HL-60/S4 treated with retinoic acid at 250 ng/mL for 4 days and 3 days (cell line): Measurements from ENCODE around the gene RAB22A.

Experiments used
- in situ Hi-C: fragments of 300-500 bp; cut with MboI; formaldehyde crosslinking; loops from 2 replicates; pipeline ENCODE4 v1.7.0; 2022; ENCODE audit warnings: low sequenced_read_pairs

The RAB22A gene

GRCh38 chr20:58300321-58300720 is 9.2 kb upstream of the RAB22A start:
- in situ Hi-C loops: no loop called here

DNA sequence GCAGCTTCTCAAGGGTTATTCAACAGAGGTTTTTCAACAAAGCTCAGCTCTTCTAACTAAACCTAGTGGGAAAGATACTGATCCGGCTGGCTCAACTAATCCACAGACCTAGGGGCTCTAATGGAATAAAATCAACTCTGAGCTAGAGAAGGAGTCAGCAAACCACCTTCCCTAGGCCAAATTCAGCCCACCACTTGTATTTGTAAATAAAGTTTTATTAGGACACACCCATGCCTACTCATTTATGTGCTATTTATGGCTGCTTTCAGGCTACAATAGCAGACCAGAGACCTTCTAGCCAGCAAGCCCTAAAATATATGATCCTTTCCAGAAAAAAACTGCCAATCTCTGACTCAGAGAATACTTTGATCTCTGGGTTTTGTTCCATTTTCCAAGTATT is 6.0 kb upstream of the RAB22A start:
- in situ Hi-C loops: no loop called here

- in situ Hi-C loops: no loop called here
These were observed 4.5 kb upstream of the RAB22A start for GRCh38 chr20:58305061-58305460.

GRCh38 chr20:58306421-58307261 is 2.9 kb upstream of the RAB22A start:
- in situ Hi-C loops: no loop called here

DNA sequence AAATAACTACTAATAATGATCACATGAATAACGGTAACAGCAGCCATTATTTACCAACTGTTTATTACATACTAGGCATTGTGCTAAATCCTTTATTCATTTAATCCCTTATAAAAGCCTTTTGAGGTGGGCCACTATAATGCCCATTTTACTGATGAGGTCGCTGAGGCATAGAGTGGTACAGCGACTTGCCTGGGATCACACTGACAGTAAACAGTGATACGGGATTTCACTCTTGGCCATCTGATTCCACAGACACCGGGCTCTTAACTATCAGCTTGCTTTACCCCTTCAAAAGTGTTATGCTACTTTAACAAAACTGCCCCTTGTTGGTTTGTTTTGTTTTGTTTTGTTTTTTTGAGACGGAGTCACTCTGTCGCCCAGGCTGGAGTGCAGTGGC is 2.2 kb upstream of the RAB22A start:
- in situ Hi-C loops: no loop called here

GRCh38 chr20:58308290-58308679 is 1.2 kb upstream of the RAB22A start:
- in situ Hi-C loops: no loop called here

DNA sequence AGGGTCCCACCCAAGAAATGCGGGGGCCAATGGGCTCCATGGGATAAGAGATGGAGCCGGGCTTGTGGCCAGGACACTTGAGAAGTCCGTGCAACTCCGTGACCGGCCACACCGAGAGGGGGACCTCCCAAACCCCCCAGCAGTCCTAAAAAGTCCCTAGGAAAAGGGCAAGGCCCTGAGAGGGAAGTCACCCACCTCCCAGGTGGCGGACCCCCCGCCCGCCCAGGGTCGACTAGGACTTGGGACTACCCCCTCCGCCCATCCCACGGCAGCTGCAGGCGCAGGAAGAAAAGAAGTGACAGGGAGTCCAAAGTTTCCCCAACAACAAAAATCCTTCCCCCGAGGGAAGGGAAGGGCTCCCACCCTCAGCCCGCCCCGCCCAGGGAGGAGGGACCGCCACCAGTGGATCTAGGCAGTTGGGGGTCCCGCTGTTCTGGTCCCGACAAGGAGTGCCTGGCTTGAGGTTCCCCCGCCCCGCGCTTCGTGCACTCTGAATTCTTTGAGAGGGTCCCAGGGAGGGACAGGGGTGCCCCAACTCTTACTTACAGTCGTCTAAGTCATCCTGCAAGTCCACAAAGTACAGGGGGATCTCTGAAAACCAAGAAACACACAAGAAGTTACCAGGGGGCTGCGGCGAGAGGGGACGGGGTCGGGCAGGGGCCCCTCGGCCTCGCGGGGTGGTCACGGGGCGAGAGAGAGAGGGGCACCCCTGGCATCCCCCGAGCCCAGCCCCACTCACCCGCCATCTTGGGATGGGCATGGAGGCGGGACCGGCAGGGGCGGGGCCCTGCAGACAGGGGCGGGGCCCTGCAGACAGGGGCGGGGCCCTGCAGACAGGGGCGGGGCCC is 611 bp upstream of the RAB22A start:
- in situ Hi-C loops: no loop called here

DNA sequence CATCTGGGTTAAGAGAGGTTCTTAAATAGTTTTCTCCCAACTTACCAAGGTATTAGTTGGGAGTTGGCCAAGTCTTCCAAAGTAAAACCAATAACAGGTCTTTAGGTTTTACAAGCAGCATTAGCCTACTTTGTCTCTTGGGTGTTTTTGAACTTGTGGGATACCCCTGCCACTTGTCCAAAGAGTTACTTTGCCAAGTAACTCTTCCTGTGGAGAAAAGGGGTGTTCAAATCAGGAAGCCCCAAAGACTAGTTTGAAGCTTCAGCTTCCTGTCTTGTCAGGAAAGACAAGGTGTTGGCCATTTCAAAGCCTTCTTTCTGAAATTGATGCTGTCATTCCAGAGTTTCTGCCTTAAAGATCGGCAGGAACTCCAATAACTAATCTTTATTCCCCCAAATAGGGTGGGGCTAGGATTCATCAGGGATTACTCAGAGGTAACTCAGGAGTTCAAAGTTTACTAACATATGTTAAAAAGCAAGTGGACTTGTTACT is 822 bp downstream of the RAB22A start:
- in situ Hi-C loops: no loop called here

GRCh38 chr20:58312836-58313235 is 3.3 kb downstream of the RAB22A start:
- in situ Hi-C loops: no loop called here

- in situ Hi-C loops: no loop called here
These were observed 3.9 kb downstream of the RAB22A start for GRCh38 chr20:58313396-58313795.

DNA sequence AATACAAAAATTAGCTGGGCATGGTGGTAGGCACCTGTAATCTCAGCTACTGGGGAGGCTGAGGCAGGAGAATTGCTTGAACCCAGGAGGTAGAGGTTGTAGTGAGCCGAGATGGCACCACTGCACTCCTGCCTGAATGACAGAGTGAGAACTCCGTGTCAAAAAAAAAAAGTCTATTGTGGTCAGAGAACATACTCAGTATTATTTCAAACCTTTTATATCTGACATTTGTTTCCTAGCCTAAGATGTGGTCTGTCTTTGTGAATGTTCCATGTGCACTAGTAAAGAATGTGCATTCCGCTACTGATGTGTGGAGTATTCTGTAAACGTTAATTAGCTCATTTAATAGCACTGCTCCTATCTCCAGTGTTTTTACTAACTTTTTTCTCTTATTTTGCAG is 11.7 kb downstream of the RAB22A start:
- in situ Hi-C loops: no loop called here

DNA sequence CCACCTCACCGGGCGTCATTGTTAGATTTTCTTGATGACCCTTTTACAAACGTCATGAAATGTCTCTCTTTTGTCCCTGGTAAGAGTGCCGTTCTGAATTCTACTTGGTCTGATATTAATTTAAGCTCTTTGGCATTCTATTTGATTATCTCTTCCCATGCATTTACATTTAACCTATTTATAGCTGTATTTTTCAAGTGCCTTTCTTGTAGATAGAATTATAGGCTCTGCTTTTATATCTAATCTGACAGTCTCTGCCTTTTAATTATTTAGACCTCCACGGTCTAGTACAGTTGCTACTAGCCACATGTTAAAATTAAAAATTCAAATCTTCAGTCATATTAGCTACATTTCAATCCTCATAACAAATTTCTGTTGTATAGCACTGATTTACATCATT is 12.6 kb downstream of the RAB22A start:
- in situ Hi-C loops: no loop called here

GRCh38 chr20:58325912-58326311 is 16.4 kb downstream of the RAB22A start:
- in situ Hi-C loops: no loop called here

GRCh38 chr20:58327211-58327610 is 17.7 kb downstream of the RAB22A start:
- in situ Hi-C loops: no loop called here

DNA sequence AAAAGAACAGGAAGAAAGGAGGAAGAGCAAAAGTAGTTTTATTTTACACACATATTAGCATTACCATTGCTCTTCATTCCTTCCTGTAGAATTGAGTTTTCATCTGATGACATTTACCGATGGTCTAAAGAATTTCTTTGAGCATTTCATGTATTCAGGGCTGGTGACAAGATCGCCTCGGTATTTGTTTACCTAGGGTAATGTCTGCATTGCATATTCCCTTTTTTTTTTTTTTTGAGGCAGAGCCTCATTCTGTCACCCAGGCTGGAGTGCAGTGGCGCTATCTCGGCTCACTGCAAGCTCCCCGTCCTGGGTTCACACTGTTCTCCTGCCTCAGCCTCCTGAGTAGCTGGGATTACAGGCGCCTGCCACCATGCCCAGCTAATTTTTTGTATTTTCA is 19.3 kb downstream of the RAB22A start:
- in situ Hi-C loops: no loop called here

GRCh38 chr20:58329711-58330110 is 20.2 kb downstream of the RAB22A start:
- in situ Hi-C loops: no loop called here

GRCh38 chr20:58330249-58330648 is 20.7 kb downstream of the RAB22A start:
- in situ Hi-C loops: no loop called here

DNA sequence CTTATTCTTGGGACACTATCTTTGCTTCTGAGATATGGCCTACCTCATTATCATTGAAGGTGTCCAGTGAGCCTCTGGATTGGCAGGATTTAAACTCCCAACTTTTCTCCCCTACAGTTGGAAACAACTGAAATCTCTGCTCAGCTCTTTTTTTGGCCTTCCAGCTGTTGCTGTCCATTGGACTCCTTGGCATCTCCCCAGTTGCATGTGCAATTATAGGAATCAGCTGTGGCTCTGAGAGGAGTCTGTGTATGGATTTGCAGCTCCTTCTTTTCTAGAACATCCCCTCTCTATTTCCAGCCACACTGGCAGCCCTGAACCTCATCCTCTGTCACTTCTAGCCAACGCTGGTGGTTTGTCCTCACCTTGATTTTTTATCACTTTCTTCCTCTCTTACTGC is 21.2 kb downstream of the RAB22A start:
- in situ Hi-C loops: no loop called here

GRCh38 chr20:58331961-58332551 is 22.5 kb downstream of the RAB22A start:
- in situ Hi-C loops: no loop called here

DNA sequence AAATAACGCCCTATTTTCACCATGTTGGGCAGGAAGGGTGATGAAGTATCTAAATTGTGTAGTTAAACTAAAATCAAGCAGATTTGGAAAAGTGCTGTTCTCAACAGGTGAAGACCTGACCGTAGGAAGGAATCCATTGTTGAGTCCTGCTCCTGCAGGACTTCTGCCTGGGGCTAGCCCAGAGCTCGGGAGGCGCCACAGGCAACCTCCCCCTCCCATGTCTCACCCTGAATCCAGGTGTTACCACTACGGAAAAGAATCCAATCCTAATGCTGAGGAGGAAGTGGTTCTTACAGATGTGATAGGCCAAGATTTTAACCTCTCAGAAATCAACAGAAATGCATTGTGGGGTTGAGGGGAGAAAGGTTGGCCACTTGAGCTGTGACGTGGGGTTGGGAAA is 30.2 kb downstream of the RAB22A start:
- in situ Hi-C loops: no loop called here

DNA sequence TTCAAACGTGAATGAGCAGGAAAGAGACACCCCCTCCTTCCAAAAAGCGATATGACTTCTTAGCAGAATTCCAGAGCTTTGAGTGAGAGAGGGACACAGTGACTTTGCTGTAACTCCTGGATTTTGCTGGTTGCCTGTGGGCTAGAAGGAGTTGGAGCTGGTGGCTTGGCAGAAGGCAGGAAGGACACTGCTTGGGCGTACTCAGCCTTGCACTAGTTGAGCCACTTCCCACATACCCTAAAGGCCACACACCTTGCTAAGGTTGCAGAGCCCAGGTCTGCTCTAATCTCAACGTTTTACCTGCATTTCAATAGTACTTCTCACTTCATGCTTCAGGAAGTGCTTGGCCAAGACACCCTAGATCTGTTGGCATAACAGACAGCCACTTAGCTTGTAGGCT is 30.6 kb downstream of the RAB22A start:
- in situ Hi-C loops: no loop called here

DNA sequence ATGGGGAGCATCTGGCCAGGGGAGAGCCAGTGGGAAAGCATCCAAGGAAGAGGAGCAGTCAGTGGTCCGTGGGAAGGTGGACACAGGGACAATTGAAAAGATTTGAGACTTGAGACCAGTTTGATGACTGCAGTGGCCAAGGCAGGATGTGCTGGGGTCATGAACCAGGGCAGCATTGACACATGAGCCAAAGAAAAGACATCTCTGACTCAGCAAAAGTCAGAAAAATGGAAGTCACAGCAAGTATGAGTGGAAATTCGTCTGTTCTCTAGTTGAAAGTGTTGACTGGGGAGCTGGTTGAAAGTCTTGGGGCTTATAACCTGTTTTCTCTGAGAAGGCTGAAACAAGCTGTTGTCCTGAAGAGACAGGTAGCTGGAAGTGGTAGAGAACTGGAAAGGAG is 31.3 kb downstream of the RAB22A start:
- in situ Hi-C loops: no loop called here
